Lung (tissue), 12 donors: Measurements from ENCODE around the gene TP53BP1. TPM values are rescaled to one million over a fixed set of nuclear protein-coding genes. Genes with fewer than 3 reads are reported as not detected.

ENCODE experiments used
- ATAC-seq: fragments of 200-7000 bp; cut with Tn5 transposase; one replicate; pipeline ENCODE4 v1.9.1; 2020; ENCODE audit warnings: moderate number of reproducible peaks; ENCODE audit not compliant: insufficient read depth, low FRiP score
- DNase-seq, 3 donors: peaks; one replicate each; pipeline ENCODE4 v3.0.0-alpha.2; 2013 to 2017
- H3K27ac ChIP-seq, 2 donors: one replicate each; pipeline ENCODE4 v1.5.1; 2013; ENCODE audit warnings: mild to moderate bottlenecking in 2 of 2, moderate library complexity in 2 of 2, control low read depth in 1 of 2, inconsistent platforms in 1 of 2, low read depth in 1 of 2, low read length in 1 of 2
- H3K27me3 ChIP-seq, 3 donors: one replicate each; pipeline ENCODE4 v1.5.1; 2013; ENCODE audit warnings: low read length in 2 of 3; ENCODE audit not compliant: control insufficient read depth in 3 of 3, insufficient read depth in 3 of 3
- H3K36me3 ChIP-seq, 4 donors: one replicate each; pipeline ENCODE4 v1.5.1; 2013; ENCODE audit warnings: low read length in 4 of 4, mild to moderate bottlenecking in 1 of 4, moderate library complexity in 1 of 4; ENCODE audit not compliant: control insufficient read depth in 4 of 4, insufficient read depth in 4 of 4
- H3K4me1 ChIP-seq, 5 donors: one replicate each; pipeline ENCODE4 v1.5.1; 2013; ENCODE audit warnings: low read length in 5 of 5, mild to moderate bottlenecking in 2 of 5, moderate library complexity in 1 of 5; ENCODE audit not compliant: control insufficient read depth in 5 of 5, insufficient read depth in 5 of 5
- H3K4me3 ChIP-seq: one replicate; pipeline ENCODE4 v1.5.1; 2013; ENCODE audit warnings: mild to moderate bottlenecking, control low read depth, moderate library complexity
- H3K9ac ChIP-seq, 2 donors: one replicate each; pipeline ENCODE4 v1.5.1; 2013; ENCODE audit warnings: low read length in 2 of 2, control low read depth in 1 of 2; ENCODE audit not compliant: insufficient read depth in 1 of 2
- H3K9me3 ChIP-seq, 4 donors: one replicate each; pipeline ENCODE4 v1.5.1; 2013; ENCODE audit warnings: low read length in 3 of 4, mild to moderate bottlenecking in 1 of 4, moderate library complexity in 1 of 4; ENCODE audit not compliant: control insufficient read depth in 4 of 4, insufficient read depth in 3 of 4
- WGBS, 2 donors: extraction: QIAGEN DNeasy Blood & Tissue Kit; methylation state at CpG; one replicate each; pipeline ENCODE4 v1.1.7; 2013; 5-methylcytosine and 5-hydroxymethylcytosine counted together
- polyA plus RNA-seq, 2 donors: library from polyadenylated mRNA; stranded (reverse); fragments of 200-250 nt; gene quantifications; one replicate each; pipeline ENCODE4 v1.2.1, GENCODE V29; 2013
- total RNA-seq, 2 donors: library from RNA; depleted of rRNA in 1 of 2; stranded (reverse); fragments of >200 nt in 1 of 2; gene quantifications; one replicate each; pipeline ENCODE4 v1.2.1, GENCODE V29; 2014 to 2021
- TF ChIP-seq, protein P1 (sequence below): IDR thresholded peaks from 2 replicates; pipeline ENCODE4 v1.5.1; 2012; ENCODE audit warnings: mild to moderate bottlenecking; ENCODE audit errors: control extremely low read depth, extremely low read depth
- donor health status: control.
- donor health status: control.
- donor health status: Bipolar disorder and iron deficiency.
- donor health status: healthy.
- donor health status: DM: yes; HTN: yes; CAD: no.

TP53BP1 gene
- total and polyA plus RNA-seq, 4 donors, result 8.9 to 97.4 (median 23.7) TPM

DNA sequence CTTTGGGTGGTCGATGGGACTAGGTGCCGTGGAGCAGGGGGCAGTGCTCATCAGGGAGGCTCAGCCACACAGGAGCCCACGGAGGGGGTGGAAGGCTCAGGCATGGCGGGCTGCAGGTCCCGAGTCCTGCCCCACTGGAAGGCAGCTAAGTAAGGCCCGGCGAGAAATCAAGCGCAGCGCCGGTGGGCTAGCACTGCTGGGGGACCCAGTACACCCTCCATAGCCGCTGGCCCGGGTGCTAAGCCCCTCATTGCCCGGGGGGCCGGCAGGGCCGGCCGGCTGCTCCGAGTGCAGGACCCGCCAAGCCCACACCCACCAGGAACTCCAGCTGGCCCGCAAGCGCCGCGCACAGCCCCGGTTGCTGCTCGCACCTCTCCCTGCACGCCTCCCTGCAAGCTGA lies 19.1 kb downstream of the TP53BP1 start:
- no peak for ATAC-seq
- Histone ChIP-seq H3K27me3 (no peaks in the 10 kb centered on the region), H3K9me3 (no peaks in the 10 kb centered on the region), H3K36me3 (peaks cover 26 to 54% (median 35%) of the 10 kb centered on the region in 4 donors), H3K9ac (no peak overlapping the region), H3K4me1 (no peaks in the 10 kb centered on the region), H3K4me3 (no peak overlapping the region), H3K27ac (no peak overlapping the region)
- WGBS, 2 donors, result 98 to 99% methylated on average over 25 of the region's 25 CpGs
- DNase-seq, result no peak
- TF ChIP-seq, protein P1, sequence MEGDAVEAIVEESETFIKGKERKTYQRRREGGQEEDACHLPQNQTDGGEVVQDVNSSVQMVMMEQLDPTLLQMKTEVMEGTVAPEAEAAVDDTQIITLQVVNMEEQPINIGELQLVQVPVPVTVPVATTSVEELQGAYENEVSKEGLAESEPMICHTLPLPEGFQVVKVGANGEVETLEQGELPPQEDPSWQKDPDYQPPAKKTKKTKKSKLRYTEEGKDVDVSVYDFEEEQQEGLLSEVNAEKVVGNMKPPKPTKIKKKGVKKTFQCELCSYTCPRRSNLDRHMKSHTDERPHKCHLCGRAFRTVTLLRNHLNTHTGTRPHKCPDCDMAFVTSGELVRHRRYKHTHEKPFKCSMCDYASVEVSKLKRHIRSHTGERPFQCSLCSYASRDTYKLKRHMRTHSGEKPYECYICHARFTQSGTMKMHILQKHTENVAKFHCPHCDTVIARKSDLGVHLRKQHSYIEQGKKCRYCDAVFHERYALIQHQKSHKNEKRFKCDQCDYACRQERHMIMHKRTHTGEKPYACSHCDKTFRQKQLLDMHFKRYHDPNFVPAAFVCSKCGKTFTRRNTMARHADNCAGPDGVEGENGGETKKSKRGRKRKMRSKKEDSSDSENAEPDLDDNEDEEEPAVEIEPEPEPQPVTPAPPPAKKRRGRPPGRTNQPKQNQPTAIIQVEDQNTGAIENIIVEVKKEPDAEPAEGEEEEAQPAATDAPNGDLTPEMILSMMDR, result no peak

GRCh38 chr15:43471975-43472374 lies 21.0 kb downstream of the TP53BP1 start:
- no peak for DNase-seq
- Histone ChIP-seq H3K4me1 (no peaks in the 10 kb centered on the region), H3K9ac (no peak overlapping the region), H3K36me3 (peaks cover 19 to 47% (median 28%) of the 10 kb centered on the region in 4 donors), H3K4me3 (no peak overlapping the region), H3K27me3 (no peaks in the 10 kb centered on the region), H3K9me3 (no peaks in the 10 kb centered on the region), H3K27ac (no peak overlapping the region)
- no peak for ATAC-seq
- TF ChIP-seq, protein P1, result no peak

- no peaks in the 10 kb centered on the region for H3K4me1 ChIP-seq
- peaks cover 17 to 30% (median 20%) of the 10 kb centered on the region in 4 donors for H3K36me3 ChIP-seq
Measured at GRCh38 chr15:43469867-43470266, 23.1 kb downstream of the TP53BP1 start.

More at GRCh38 chr15:43469867-43470266, 23.1 kb downstream of the TP53BP1 start:
- ATAC-seq (no peak), DNase-seq (no peak)
- no peak overlapping the region for H3K4me3 ChIP-seq
- no peak overlapping the region for H3K9ac ChIP-seq
- TF ChIP-seq, protein P1, result no peak
- WGBS, 2 donors, result 87% methylated on average over 3 of the region's 3 CpGs
- no peaks in the 10 kb centered on the region for H3K27me3 ChIP-seq
- no peaks in the 10 kb centered on the region for H3K9me3 ChIP-seq
- no peak overlapping the region for H3K27ac ChIP-seq
